NCI-H2227 (cell line): ENCODE results near the gene UFD1.

Experiments
- DNase-seq: peaks from one replicate; lab custom pipeline; 2025; ENCODE audit not compliant: unreplicated experiment; lab: John Stamatoyannopoulos, UW

Gene UFD1

GRCh38 chr22:19472233-19472632 lies 6.8 kb downstream of the UFD1 start:
- no peak for DNase-seq

- DNase-seq = no peak
These were observed 7.4 kb downstream of the UFD1 start for GRCh38 chr22:19471572-19471971.

GRCh38 chr22:19470010-19470409 lies 9.0 kb downstream of the UFD1 start:
- no peak for DNase-seq

- DNase-seq = no peak
These were observed 9.6 kb downstream of the UFD1 start for GRCh38 chr22:19469421-19469820.

GRCh38 chr22:19467912-19468311 lies 11.1 kb downstream of the UFD1 start:
- no peak for DNase-seq

- no peak for DNase-seq
These were observed 11.9 kb downstream of the UFD1 start for GRCh38 chr22:19466848-19467752.

GRCh38 chr22:19466126-19466716 lies 12.8 kb downstream of the UFD1 start:
- no peak for DNase-seq

- DNase-seq = no peak
These were observed 14.0 kb downstream of the UFD1 start for GRCh38 chr22:19464975-19465374.

- DNase-seq = no peak
These were observed 14.4 kb downstream of the UFD1 start for GRCh38 chr22:19464546-19464945.

- no peak for DNase-seq
These were observed 15.2 kb downstream of the UFD1 start for GRCh38 chr22:19463491-19464469.

- DNase-seq = no peak
These were observed 16.0 kb downstream of the UFD1 start for GRCh38 chr22:19463008-19463407.

- DNase-seq = no peak
These were observed 17.5 kb downstream of the UFD1 start for GRCh38 chr22:19461506-19461905.

GRCh38 chr22:19460036-19460435 lies 19.0 kb downstream of the UFD1 start:
- no peak for DNase-seq

- no peak for DNase-seq
These were observed 21.1 kb downstream of the UFD1 start for GRCh38 chr22:19457828-19458428.

- no peak for DNase-seq
These were observed 22.5 kb downstream of the UFD1 start for GRCh38 chr22:19456541-19456940.

- no peak for DNase-seq
These were observed 23.2 kb downstream of the UFD1 start for GRCh38 chr22:19455585-19456370.

GRCh38 chr22:19455033-19455432 lies 24.0 kb downstream of the UFD1 start:
- DNase-seq = no peak

- no peak for DNase-seq
These were observed 24.8 kb downstream of the UFD1 start for GRCh38 chr22:19454156-19454555.

- DNase-seq = no peak
These were observed 25.3 kb downstream of the UFD1 start for GRCh38 chr22:19453718-19454117.

GRCh38 chr22:19451570-19451969 lies 27.4 kb downstream of the UFD1 start:
- no peak for DNase-seq
